HG02571 (cell line): ENCODE results near the gene THAP8.

ENCODE experiments used
- ATAC-seq: cut with Tn5 transposase; IDR thresholded peaks from one replicate; pipeline ENCODE4 v1.9.1; 2021; ENCODE audit warnings: mild to moderate bottlenecking, moderate library complexity; ENCODE audit not compliant: unreplicated experiment

The THAP8 gene

GRCh38 chr19:36030264-36031148 lies 23.6 kb downstream of the THAP8 start:
- no peak for ATAC-seq

DNA sequence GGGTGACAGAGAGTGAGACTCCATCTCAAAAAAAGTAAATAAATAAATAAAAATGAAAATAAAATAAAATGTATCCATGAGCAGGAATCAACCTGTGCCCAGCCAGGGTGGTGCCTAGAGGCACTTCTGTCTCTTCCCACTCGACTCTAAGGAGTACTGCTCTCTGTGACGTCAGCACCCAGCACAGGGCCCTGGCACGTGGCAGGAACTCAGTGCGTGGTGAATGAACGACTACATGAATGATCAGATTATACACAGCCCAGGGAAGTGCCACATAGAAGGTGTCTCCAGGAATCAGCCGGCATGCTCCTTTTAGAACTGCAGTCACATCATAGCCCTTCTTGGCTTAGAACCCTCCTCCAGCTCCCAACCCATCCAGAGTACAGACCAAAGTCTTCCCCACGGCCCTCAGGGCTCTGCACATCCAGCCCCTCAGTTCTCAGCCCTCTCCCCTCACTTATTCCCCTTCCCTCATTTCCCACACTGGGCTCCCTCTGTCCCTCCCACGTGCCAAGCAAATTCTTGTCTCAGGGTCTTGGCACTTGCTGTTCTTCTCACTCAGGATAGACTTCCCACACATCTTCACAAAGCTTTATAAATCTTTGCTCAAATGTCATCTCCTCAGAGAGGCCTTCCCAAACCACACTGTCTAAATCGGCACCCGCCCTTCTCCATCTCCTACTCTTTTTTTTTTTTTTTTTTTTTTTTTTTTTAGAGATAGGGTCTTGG lies 25.6 kb downstream of the THAP8 start:
- ATAC-seq = no peak

DNA sequence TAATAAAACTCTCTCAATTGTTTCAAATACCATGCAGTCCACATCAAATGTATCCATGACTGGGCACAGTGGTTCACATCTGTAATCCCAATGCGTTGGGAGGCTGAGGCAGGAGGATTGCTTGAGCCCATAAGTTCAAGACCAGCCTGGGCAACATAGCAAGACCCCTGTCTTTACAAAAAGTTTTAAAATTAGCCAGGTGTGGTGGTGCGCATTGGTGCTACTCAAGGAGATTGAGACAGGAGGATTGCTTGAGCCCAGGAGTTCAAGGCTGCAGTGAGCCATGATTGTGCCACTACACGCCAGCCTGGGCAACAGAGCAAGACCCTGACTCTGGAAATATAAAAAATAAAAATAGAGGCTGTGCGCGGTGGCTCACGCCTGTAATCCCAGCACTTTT lies 26.4 kb downstream of the THAP8 start:
- ATAC-seq = no peak

- no peak for ATAC-seq
Observed at GRCh38 chr19:36026091-36026876, 27.8 kb downstream of the THAP8 start.

GRCh38 chr19:36025541-36025940 lies 28.5 kb downstream of the THAP8 start:
- no peak for ATAC-seq

GRCh38 chr19:36023432-36023831 lies 30.7 kb downstream of the THAP8 start:
- no peak for ATAC-seq

DNA sequence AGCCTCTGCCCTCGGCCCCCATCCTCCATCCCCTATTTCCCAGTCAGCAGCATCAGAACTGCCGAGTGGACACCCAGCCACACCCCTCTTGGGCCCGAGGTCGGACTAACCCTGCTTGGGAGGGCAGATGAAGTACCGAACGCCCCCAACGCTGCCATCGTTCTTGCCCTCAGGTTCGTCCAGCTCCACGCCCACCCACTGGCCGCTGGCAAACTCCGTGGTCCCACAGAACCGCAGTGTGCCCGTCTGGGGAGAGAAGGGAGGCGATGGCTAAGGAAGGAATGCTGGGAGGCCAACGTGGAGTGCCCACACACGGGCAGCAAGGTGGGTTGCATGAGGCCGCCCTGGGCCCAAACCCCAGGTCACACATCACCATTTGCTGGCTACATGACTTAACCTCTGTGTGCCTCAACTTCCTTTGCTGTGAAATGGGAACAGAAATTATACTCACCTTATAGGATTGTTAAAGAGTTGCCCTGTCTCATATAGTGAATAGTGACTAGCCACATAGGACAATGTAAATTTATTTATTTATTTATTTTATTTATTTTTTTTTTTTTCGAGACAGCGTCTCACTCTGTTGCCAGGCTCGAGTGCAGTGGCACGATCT lies 34.9 kb downstream of the THAP8 start:
- ATAC-seq = no peak

- ATAC-seq = peak; percentile 91
Observed at GRCh38 chr19:36014012-36014924, 39.8 kb downstream of the THAP8 start, which contains the start of gene ALKBH6. ALKBH6 (minus strand) TSS chr19:36014213; CDS start chr19:36013397, 816 bp downstream.

GRCh38 chr19:36013280-36014011 lies 40.6 kb downstream of the THAP8 start:
- ATAC-seq = no peak

GRCh38 chr19:36010402-36010801 lies 43.7 kb downstream of the THAP8 start:
- ATAC-seq = no peak

- no peak for ATAC-seq
Observed at GRCh38 chr19:36009633-36010379, 44.3 kb downstream of the THAP8 start.

GRCh38 chr19:36009220-36009619 lies 44.9 kb downstream of the THAP8 start:
- no peak for ATAC-seq

GRCh38 chr19:36008336-36008978 lies 45.6 kb downstream of the THAP8 start, which contains the start of gene SYNE4:
SYNE4 (minus strand) TSS chr19:36008813; CDS start chr19:36008681, 132 bp downstream.
- ATAC-seq = no peak

DNA sequence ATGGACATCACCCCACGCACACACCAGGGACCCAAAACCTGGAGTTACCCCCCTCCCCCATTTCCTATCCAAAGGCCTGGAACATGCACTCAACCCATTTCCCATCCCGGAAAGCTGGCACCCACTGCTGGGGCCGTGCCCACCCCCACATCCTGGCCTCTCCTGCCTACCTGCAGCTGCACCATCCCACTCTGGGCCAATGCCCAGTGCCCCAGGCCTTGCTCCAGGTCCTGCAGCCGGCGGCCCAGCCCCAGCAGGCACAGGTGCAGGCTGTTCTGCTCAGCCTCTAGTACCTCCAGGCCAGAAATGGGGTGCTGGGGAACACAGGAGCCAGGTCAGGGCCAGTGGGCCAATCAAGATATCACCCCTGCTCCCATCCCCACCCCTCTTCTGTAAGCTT lies 47.1 kb downstream of the THAP8 start:
- ATAC-seq = no peak

DNA sequence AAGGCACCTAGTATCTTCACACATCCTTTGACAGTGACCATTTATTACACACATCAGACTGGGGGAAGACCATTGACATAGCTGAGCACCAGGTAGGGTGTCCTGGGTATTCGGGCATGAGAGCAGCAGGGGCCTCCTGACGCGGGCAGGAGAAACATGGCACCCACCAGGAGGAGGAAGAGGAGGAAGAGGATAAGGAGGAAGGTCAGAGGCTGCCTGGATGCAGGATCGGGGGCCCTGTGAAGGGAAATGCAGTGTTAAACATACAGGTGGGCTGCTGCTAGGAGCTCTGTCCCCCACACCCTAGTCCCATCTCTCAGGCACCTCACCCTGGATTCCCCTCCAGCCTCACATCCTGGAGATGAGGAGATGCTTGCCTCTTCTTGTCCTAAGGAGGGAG lies 50.8 kb downstream of the THAP8 start:
- no peak for ATAC-seq

- ATAC-seq = no peak
Observed at GRCh38 chr19:36001605-36002004, 52.5 kb downstream of the THAP8 start.

DNA sequence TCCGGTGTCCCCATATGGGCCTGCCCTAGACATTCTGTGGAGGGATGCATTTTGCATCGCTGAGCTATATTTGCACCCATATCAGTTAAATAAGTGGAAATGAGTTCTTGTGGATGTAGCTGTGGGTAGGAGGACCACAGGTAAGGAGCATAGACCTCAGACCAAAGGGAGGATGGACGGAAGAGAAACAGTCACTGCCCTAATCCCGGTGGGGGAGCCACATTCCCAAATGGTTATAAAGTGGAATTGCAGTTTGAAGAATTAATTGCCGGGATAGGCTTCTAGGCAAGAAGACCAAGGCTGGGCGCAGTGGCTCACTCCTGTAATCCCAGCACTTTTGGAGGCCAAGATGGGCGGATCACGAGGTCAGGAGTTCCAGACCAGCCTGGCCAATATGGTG lies 57.3 kb downstream of the THAP8 start:
- no peak for ATAC-seq
